Measurements from ENCODE around the gene MORN3.
"Not testable (repeated sequence)": the region's sequence is repeated elsewhere in the genome, so short reads cannot be mapped to it uniquely, and the experiment has no call there.

MORN3 gene

DNA sequence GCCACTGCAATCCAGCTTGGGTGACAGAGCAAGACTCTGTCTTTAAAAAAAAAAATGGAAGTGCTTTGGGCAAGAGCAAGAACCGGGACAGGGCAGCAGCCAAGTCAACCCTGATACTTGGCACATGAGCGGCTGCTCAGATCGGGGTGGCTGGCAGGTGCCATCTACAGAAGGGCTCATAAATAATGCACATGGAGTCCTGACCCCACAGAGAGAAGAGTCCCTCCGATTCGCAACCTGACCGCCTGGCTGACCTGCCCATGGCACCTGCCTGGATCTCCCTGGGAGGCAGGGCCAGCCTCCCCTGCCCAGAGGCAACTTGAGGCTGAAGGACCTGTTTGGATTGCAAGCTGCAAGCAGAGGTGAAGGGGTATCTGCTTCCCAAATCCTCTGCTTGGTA lies 33.5 kb upstream of the MORN3 start:
- H3K27me3 Mint-ChIP-seq, result peaks cover 1% of the 10 kb centered on the region
- H3K4me1 Mint-ChIP-seq (ENCODE audit: low read depth), result no peaks in the 10 kb centered on the region
- H3K9me3 Mint-ChIP-seq (ENCODE audit: low read depth), result no peaks in the 10 kb centered on the region
- H3K27ac Mint-ChIP-seq, result no peak overlapping the region
- H3K4me3 Mint-ChIP-seq, result no peak overlapping the region
- H3K36me3 Mint-ChIP-seq, result peaks cover 3% of the 10 kb centered on the region

DNA sequence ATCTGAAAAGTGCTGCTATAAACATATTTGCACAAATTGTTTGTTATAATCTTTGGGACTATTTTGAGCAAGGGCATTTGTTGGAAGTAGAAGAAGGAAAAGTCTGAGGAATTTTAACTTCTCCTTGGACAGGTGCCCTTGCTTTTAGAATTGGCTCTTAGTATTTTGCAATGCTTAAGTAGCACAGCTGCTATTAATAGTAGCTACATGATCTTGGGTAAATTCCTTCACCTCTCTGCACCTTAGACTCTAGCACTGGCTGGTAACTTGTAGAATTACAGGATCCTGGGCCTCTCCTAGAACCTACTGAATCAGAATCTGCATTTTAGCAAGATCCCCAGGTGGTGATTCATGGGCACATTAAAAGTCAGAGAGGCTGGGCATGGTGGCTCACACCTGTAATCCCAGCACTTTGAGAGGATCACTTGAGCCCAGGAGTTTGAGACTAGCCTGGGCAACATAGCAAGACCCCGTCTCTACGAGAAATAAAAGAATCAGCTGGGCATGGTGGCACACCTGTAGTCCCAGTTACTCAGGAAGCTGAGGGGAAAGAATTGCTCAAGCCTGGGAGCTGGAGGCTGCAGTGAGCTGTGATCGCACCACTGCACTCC lies 32.3 kb upstream of the MORN3 start:
- peaks cover 1% of the 10 kb centered on the region for H3K27me3 Mint-ChIP-seq
- H3K4me3 Mint-ChIP-seq, result no peak overlapping the region
- H3K36me3 Mint-ChIP-seq, result peaks cover 3% of the 10 kb centered on the region
- peaks cover 1% of the 10 kb centered on the region for H3K4me1 Mint-ChIP-seq (ENCODE audit: low read depth)
- no peaks in the 10 kb centered on the region for H3K9me3 Mint-ChIP-seq (ENCODE audit: low read depth)
- H3K27ac Mint-ChIP-seq, result no peak overlapping the region

DNA sequence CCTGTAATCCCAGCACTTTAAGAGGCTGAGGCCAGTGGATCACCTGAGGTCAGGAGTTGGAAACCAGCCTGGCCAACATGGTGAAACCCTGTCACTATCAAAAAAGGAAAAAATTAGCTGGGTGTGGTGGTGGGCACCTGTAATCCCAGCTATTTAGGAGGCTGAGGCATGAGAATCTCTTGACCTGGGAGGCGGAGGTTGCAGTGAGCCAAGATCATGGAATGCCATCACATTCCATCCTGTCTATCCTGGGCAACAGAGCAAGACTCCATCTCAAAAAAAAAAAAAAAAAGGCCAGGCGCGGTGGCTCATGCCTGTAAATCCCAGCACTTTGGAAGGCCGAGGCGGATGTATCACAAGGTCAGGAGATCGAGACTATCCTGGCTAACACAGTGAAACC lies 28.4 kb upstream of the MORN3 start:
- not testable (repeated sequence) for H3K9me3 Mint-ChIP-seq (ENCODE audit: low read depth); H3K4me1 Mint-ChIP-seq (ENCODE audit: low read depth); H3K4me3 Mint-ChIP-seq; H3K27me3 Mint-ChIP-seq; H3K27ac Mint-ChIP-seq; H3K36me3 Mint-ChIP-seq

DNA sequence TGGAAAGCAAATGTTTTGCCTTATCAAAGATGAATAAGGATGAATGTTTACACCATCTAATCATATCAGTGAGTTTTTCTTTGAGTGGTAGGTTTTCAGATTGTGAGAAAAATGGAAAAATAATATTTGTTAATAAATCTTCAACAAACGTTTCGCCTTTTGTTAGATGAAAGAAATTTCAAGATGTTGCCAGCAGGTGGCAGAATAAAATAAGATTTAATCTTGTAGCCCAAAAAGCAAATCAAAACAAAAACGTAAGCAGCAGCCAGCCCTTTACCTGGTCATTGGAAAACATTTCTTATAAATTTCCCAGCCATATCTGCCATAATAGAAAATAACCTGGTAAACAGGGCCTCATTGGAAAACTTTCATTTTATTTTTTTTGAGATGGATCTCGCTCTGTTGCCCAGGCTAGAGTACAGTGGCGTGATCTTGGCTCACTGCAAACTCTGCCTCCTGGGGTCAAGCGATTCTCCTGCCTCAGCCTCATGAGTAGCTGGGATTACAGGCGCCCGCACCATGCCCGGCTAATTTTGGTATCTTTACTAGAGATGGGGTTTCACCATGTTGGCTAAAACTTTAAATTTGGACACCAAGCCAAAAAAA lies 27.7 kb upstream of the MORN3 start:
- H3K27me3 Mint-ChIP-seq, result no peaks in the 10 kb centered on the region
- H3K36me3 Mint-ChIP-seq, result no peaks in the 10 kb centered on the region
- H3K4me3 Mint-ChIP-seq, result no peak overlapping the region
- no peak overlapping the region for H3K27ac Mint-ChIP-seq
- H3K4me1 Mint-ChIP-seq (ENCODE audit: low read depth), result peaks cover 1% of the 10 kb centered on the region
- H3K9me3 Mint-ChIP-seq (ENCODE audit: low read depth), result no peaks in the 10 kb centered on the region

DNA sequence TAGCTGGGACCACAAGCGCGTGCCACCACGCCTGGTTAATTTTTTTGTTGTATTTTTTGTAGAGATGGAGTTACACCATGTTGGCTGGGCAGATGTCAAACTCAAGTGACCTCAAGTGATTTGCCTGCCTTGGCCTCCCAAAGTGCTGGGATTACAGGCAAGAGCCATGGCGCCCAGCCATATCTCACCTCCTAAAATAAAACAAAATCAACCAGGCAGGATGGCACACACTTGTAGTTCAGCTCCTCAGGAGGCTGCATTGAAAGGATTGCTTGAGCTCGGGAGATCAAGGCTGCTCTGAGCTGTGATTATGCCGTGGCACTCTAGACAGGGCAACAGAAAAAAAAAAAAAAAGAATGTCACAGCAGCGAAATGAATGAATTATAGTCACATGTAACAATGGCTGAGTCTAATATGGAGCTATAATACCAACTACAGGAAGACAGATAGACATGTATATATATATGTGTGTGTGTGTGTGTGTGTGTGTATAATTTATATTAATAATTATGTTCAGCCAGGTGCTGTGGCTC lies 23.8 kb upstream of the MORN3 start:
- Mint-ChIP-seq H3K4me1 (ENCODE audit: low read depth) (peaks cover 1% of the 10 kb centered on the region), H3K4me3 (no peak overlapping the region), H3K27ac (no peak overlapping the region), H3K9me3 (ENCODE audit: low read depth) (no peaks in the 10 kb centered on the region), H3K36me3 (no peaks in the 10 kb centered on the region), H3K27me3 (no peaks in the 10 kb centered on the region)

DNA sequence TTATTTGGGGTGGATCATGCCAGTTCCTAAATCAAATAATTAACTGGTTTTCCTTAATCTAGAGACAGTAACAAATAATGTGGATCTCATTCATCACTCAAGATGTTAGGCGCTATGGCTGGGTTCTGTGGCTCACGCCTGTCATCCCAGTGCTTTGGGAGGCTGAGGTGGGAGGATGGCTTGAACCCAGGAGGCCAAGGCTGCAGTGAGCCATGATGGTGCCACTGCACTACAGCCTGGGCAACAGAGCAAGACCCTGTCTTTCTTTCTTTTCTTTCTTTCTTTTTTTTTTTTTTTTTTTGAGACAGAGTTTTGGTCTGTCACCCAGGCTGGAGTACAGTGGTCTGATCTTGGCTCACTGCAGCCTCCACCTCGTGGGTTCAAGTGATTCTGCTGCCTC lies 23.3 kb upstream of the MORN3 start:
- H3K27ac Mint-ChIP-seq; H3K36me3 Mint-ChIP-seq; H3K4me3 Mint-ChIP-seq; H3K4me1 Mint-ChIP-seq (ENCODE audit: low read depth); H3K27me3 Mint-ChIP-seq; H3K9me3 Mint-ChIP-seq (ENCODE audit: low read depth): not testable (repeated sequence)

DNA sequence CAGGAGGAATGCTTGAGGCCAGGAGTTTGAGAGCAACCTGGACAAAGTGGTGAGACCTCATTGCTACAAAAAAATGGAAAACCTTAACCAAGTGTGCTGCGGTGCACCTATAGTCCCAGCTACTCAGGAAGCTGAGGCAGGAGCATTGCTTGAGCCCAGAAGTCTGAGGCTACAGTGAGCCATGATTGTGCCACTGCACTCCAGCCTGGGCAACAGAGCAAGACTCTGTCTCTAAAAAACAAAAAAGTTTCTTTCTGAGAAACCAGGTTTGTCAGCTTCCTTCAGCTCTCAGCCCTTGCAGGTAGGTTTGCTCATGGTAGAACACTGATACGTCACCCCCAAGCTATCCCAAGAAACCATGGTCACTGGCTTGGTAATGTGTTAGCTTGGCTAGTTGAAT lies 20.0 kb upstream of the MORN3 start:
- H3K9me3 Mint-ChIP-seq (ENCODE audit: low read depth), result no peaks in the 10 kb centered on the region
- no peak overlapping the region for H3K4me3 Mint-ChIP-seq
- H3K4me1 Mint-ChIP-seq (ENCODE audit: low read depth), result peaks cover 10% of the 10 kb centered on the region
- H3K27me3 Mint-ChIP-seq, result no peaks in the 10 kb centered on the region
- H3K36me3 Mint-ChIP-seq, result no peaks in the 10 kb centered on the region
- H3K27ac Mint-ChIP-seq, result no peak overlapping the region

DNA sequence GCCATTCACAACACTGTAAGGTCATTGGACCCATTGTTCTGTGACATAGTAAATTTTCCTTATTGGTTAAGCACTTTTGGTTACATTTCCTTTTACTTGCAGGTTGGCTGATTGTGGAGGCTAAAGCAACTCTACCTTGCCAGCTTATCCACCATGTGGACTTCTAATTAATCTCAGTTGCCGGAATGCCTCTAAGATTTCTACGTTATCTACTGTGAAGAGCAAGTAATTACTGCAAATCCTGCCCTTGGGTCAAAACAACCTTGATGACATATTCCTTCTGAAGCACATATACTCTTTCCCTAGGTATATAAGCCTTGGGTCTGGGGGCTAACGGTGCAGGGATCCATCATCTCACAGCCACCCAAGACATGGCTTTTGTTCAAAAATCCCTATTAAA lies 19.5 kb upstream of the MORN3 start:
- Mint-ChIP-seq H3K36me3 (no peaks in the 10 kb centered on the region), H3K9me3 (ENCODE audit: low read depth) (no peaks in the 10 kb centered on the region), H3K27ac (no peak overlapping the region), H3K27me3 (no peaks in the 10 kb centered on the region), H3K4me1 (ENCODE audit: low read depth) (peaks cover 10% of the 10 kb centered on the region), H3K4me3 (no peak overlapping the region)

DNA sequence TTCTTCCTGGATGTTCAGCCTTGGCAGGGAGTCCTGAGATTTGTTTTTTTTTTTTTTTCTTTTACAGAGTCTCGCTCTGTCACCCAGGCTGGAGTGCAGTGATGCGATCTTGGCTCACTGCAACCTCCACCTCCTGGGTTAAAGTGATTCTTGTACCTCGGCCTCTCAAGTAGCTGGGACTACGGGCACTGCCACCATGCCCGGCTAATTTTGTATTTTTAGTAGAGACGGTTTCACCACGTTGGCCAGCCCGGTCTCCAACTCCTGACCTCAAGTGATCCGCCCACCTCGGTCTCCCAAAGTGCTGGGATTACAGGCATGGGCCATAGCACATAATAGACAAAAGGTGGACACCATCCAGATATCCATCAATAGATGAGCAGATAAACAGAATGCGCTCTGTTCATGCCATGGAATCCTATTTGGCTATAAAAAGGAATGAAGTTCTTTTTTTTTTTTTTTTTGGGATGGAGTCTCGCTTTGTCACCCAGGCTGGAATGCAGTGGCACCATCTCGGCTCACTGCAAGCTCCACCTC lies 10.3 kb upstream of the MORN3 start:
- not testable (repeated sequence) for H3K27me3 Mint-ChIP-seq

DNA sequence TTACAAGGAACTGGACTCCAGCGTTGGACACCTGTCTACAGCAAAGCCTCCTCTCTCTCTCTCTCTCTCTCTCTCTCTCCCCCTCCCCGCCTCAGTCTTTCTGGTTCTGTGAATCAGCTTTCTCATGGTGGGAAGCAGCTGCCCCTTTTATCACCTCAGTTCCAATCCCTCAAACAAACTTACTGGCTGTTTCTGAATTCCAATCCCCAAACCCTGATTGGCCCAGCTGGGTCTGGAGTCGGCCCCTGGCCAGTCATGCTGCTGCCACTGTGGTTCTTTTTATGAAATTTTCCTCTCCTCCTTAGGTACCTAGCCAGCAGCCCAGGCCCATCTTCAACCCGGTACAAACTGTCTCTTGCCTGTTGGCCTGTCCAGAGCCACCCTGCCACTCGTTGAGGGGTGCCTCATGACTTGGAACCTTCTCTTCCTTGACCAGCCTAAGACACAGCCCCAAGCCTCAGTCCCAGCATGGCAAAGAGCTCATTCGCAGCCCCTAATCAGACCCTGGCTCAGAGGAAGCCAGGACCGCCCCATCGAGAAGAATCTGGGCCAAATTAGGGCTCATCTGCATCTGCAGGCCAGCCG lies 9.4 kb upstream of the MORN3 start:
- Mint-ChIP-seq H3K4me3 (no peak overlapping the region), H3K4me1 (ENCODE audit: low read depth) (peaks cover 6% of the 10 kb centered on the region), H3K9me3 (ENCODE audit: low read depth) (no peaks in the 10 kb centered on the region), H3K27ac (no peak overlapping the region), H3K27me3 (no peaks in the 10 kb centered on the region), H3K36me3 (no peaks in the 10 kb centered on the region)

More for the DNA sequence above, 10.3 kb upstream of the MORN3 start:
- not testable (repeated sequence) for H3K36me3 Mint-ChIP-seq; H3K4me3 Mint-ChIP-seq; H3K4me1 Mint-ChIP-seq (ENCODE audit: low read depth); H3K9me3 Mint-ChIP-seq (ENCODE audit: low read depth); H3K27ac Mint-ChIP-seq

DNA sequence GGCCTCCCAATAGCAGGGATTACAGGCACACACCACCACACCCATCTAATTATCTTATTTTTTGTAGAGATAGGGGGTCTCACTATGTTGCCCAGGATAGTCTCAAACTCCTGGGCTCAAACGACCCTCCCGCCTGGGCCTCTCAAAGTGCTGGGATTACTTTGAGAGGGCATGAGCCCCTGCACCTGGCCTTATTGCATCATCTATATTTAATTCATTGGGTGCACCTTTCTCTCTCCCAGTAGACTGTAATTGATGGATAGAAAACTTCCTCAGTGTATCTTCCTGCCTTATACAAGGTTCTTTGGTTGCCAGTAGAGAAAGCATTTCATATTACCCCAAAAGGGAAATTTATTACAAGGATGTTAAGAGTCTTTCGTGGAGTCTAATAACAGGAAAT lies 8.9 kb upstream of the MORN3 start:
- Mint-ChIP-seq H3K36me3 (no peaks in the 10 kb centered on the region), H3K27me3 (no peaks in the 10 kb centered on the region), H3K4me3 (no peak overlapping the region), H3K27ac (no peak overlapping the region), H3K4me1 (ENCODE audit: low read depth) (peaks cover 10% of the 10 kb centered on the region), H3K9me3 (ENCODE audit: low read depth) (no peaks in the 10 kb centered on the region)

DNA sequence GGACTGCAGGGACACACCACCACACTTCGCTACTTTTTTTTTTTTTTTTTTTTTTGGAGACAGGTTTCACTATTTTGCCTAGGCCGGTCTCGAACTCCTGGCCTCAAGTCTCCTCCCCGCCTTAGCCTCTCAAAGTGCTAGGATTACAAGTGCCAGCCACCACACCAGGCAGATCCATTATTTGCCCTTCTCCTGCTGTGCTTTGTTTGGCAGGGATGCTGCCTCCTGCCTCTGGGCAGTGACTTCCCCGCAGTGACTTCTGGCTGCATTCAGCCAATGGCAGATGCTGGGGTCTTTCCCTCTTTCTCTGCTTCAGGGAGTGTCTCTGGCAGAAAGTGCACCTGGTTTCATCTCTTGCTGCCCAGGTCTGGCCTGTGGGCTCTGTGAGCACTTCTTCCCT lies 6.7 kb upstream of the MORN3 start:
- H3K27me3 Mint-ChIP-seq, result no peaks in the 10 kb centered on the region
- no peak overlapping the region for H3K4me3 Mint-ChIP-seq
- no peaks in the 10 kb centered on the region for H3K9me3 Mint-ChIP-seq (ENCODE audit: low read depth)
- peaks cover 20% of the 10 kb centered on the region for H3K4me1 Mint-ChIP-seq (ENCODE audit: low read depth)
- H3K27ac Mint-ChIP-seq, result no peak overlapping the region
- no peaks in the 10 kb centered on the region for H3K36me3 Mint-ChIP-seq

DNA sequence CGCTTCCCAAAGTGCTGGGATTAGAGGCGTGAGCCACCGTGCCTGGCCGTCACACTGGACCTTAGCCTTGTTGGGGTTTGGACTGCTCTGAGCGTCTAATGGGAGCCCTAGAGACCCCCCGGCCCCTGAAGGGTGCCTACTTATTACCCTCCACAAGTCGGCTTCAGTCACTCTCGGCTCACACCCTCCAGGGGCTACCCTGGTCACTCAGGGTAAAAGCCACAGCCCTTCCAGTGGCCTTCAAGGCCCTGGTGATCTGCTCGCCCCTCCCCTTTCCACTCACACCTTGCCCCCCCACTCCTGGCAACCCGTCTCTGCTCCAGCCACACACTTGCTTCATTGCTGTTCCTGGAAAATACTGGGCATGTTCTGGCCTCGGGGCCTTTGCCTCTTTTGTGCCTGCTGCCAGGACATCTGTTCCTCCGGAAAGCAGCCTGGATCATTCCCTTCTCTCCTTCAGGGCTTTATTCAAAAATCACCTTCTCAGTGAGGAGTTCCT lies 3.6 kb upstream of the MORN3 start:
- H3K36me3 Mint-ChIP-seq, result no peaks in the 10 kb centered on the region

DNA sequence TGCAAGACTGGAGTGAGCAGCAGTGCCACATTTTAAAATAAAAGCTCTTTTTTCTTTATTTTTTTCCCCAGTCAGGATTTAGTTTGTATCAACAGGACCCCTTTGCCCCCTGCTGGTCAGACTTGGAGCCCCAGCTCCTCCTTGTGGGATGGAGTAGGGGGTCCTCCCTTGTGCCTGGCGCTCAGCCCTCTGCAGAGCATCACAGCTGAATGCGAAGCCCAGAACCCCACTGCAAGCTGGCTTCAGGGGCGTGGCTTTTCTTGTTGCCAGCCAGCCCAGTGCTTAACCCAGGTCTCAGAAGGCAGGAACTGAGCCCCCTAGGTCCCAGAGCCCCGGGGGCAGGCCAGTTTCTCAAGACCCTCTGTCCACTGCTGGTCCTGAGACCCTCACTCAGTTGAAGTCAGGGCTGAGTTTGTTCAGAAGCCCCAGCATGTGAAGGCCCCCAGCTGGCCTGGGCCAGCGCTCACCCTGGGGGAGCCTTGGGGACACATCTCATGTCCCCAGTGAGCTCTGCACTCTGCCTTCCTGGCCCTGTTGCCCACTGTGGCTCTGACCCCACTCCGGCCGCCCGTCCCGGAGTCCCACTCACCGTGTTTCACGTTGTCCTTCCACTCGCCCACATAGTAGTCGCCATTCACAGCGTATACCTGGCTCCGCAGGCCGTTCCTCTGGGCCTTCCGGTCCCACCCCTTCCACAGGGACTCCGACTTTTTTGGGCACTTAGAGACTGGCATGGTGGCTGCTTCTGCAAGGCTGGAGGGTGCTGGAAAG lies 519 bp downstream of the MORN3 start:
- H3K27me3 Mint-ChIP-seq, result no peaks in the 10 kb centered on the region
- no peak overlapping the region for H3K4me3 Mint-ChIP-seq
- H3K36me3 Mint-ChIP-seq, result no peaks in the 10 kb centered on the region
- H3K4me1 Mint-ChIP-seq (ENCODE audit: low read depth), result peaks cover 52% of the 10 kb centered on the region
- no peaks in the 10 kb centered on the region for H3K9me3 Mint-ChIP-seq (ENCODE audit: low read depth)
- H3K27ac Mint-ChIP-seq, result peak overlapping the region; percentile 72

More for the DNA sequence above, 3.6 kb upstream of the MORN3 start:
- peak overlapping the region; percentile 92 for H3K4me3 Mint-ChIP-seq
- H3K4me1 Mint-ChIP-seq (ENCODE audit: low read depth), result peaks cover 27% of the 10 kb centered on the region
- H3K27me3 Mint-ChIP-seq, result no peaks in the 10 kb centered on the region
- peak overlapping the region; percentile 97 for H3K27ac Mint-ChIP-seq
- no peaks in the 10 kb centered on the region for H3K9me3 Mint-ChIP-seq (ENCODE audit: low read depth)

DNA sequence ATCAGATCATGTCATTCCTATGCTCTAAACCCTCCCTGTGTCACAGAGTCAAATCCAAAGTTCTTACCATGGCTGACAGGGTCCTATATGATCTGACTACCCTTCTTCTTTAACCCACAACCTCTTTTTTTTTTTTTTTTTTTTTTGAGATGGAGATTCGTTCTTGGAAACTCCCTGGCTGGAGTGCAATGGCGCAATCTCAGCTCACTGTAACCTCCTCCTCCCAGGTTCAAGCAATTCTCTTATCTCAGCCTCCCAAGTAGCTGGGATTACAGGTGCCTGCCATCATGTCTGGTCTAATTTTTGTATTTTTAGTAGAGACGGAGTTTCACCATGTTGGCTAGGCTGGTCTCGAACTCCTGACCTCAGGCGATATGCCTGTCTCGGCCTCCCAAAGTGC lies 2.6 kb downstream of the MORN3 start:
- H3K4me1 Mint-ChIP-seq (ENCODE audit: low read depth), result peaks cover 56% of the 10 kb centered on the region
- H3K4me3 Mint-ChIP-seq; H3K36me3 Mint-ChIP-seq; H3K9me3 Mint-ChIP-seq (ENCODE audit: low read depth); H3K27me3 Mint-ChIP-seq: not testable (repeated sequence)
- peak overlapping the region; percentile 85 for H3K27ac Mint-ChIP-seq
